Measurements from ENCODE around the gene FMN2.

GRCh38 chr1:240343045-240343444 is 251.4 kb downstream of the FMN2 start:
- TF ChIP-seq GABPA (IDR thresholded peaks at IDR 0.05; ENCODE audit: low read depth): no peak
- no peak for TF ChIP-seq CTCF (IDR thresholded peaks at IDR 0.05; ENCODE audit: insufficient read depth, low read length)
- no peak for TF ChIP-seq REST (IDR thresholded peaks at IDR 0.05; ENCODE audit: insufficient replicate concordance, low read depth)
- no peak for TF ChIP-seq POLR2AphosphoS5 (IDR thresholded peaks at IDR 0.05; ENCODE audit: low read depth)
